ENCODE data around the gene CNFN.

The CNFN gene, protein sequence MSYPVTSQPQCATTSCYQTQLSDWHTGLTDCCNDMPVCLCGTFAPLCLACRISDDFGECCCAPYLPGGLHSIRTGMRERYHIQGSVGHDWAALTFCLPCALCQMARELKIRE

DNA sequence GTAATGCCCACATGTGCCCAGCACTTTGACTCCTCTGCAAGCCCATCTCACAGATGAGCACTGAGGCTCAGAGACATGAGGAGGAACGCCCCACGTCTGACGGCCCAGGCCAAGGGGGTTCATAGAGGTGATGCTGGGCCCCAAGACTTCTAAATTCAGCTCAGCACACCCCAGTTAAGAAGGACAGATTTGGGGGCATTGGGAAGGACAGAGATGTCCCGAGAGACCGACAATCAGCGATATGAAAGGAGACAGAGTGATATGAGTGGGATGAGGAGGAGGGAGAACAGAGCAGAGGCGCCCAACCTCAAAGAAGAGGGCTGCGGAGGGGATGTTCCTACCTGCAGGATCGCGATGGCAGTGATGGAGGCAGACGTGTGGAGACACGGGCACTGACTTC lies at the start of gene CNFN:
CNFN (minus strand) TSS at position 399 of the 400 bp plus-strand sequence. CDS start 1,260 bp downstream, outside the sequence.
- no peak for DNase-seq

DNA sequence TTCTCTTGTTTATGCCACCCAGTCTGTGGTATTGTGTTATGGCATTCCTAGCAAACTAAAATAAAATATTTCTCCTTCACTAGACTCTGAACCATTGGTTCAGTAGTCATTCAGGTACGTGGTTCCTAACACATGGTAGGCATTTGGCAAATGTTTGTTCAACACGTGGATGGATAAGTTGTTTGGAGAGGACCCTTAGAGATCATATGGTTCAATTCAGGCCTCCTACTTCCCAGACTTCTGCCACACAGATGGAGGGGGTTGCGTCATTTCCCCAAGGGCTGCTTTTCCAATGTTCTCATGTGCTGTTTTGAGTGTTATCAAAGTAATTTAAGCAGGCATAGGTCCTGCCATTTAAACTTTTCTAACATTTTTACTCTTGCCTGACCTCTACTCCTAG lies 45.9 kb upstream of the CNFN start:
- no peak for DNase-seq

DNA sequence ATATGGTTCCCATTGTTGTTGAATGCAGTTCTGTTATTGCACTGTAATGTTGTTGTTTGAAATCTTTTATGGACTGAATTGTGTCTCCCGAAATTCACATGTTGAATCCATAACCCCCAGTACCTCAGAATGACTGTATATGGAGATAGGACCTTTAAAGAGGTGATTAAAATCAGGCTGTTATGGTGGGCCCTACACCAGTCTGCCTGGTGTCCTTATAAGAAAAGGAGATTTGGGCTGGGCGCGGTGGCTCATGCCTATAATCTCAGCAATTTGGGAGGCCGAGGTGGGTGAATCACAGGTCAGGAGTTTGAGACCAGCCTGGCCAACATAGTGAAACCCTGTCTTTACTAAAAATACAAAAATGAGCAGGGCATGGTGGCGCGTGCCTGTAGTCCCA lies 45.2 kb upstream of the CNFN start:
- no peak for DNase-seq

DNA sequence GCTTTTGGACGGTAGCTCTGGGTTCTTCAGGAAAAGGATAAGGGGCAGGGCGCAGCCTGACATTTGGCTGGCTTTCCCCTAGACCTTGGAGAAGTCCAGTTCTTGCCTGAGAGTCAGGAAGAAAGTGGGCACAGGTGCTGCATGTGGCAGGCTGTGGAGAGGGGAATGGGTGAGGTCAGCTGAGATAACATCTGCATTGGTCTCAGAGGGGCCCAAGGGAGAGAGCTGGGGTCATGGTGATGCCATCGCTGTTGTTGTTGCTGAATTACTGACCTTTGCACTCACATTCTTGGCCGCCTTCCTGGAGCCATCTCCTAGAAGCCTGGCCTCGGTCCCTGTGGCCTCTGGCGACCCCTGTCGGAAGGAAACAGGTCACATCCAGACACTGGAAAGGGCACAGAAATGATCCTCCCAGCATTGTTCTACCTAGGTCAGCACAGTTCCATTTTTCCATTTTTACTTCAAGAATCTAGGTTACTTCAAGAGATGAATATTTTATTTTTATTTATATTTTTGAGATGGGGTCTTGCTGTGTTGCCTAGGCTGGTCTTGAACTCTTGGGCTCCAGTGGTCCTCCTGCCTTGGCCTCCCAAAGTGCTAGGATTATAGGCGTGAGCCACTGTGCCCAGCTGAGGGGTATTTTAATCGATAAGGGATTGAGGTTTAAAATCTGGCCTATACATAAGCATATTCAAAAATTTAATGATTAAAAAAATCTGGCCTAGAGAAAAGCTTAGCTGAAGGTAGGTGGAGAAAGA lies 43.6 kb upstream of the CNFN start:
- DNase-seq, result no peak

DNA sequence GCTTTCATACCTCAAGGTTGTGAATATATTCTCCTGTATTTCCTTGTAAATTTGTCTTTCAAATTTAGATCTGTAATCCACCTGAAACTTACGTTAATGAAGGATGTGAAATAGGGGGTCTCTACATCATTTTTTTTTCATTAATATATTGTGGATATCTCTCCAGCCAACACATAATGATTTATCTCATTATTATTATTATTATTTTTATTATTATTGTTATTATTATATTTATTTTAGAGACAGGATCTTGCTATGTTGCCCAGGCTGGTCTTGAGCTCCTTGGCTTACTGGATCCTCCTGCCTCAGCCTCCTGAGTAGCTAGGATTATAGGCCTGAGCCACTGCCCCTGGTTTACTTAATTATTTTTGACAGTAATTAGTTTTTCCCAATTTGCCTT lies 41.4 kb upstream of the CNFN start:
- no peak for DNase-seq

DNA sequence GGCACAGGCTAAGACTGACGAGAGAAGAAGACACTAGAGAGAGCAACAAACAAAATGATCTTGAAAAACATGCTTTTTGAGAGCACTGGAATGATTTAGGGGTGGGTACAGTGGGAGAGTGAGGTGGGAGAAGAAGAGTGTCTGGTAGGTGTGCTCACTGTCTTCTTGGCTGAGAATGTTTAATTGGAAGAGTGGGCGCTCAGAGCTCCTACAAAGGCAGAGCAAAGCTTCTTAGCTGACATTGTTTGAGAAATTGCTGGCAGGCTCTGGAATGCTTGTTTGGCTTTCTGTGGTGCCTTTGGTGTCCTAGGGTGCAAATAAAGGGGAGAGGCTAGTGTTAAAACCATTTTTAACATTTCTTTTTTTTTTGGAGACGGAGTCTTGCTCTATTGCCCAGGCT lies 38.6 kb upstream of the CNFN start:
- DNase-seq, result no peak

DNA sequence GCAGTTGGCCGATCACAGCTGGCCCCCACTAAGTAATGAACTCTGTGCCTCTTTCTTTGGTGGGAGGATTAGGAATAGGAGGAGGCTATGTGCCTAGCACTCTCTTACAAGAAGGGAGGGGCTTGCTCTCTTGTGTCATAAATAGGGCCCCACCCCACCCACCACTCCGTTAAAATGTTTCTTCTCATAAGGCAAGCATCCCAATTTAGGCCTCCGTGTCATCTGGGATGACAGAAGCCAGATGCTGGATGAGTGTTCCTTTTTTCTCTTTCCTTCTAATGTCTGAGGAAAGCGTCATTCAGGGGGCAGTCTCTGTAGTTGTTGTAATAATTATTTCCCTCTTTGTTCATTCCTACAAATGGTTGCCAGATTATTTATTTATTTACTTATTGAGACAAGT lies 37.2 kb upstream of the CNFN start, which contains the start of gene LIPE:
LIPE (minus strand) TSS at position 76 of the 400 bp plus-strand sequence. CDS start 239 bp downstream, outside the sequence.
- DNase-seq, result no peak

DNA sequence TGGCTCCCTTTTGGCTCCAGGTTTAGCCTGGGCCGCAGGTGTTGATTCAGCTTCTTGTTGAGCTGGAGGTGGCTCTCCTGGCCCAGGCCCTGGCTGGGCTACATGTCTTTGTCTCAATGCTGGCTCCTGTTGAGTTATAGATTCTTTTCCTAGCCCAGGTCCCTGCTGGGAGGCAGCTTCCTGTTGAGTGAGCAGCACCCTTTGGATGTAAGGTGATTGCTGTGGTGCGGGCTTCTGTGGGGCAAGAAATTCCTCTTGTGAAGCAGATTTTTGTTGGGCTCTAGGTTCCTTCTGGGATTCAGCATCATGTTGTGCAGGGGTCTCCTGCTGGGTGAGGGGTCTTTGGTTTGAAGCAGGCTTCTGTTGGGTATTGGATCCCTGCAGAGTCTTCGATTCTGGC lies 36.5 kb upstream of the CNFN start:
- DNase-seq, result no peak

DNA sequence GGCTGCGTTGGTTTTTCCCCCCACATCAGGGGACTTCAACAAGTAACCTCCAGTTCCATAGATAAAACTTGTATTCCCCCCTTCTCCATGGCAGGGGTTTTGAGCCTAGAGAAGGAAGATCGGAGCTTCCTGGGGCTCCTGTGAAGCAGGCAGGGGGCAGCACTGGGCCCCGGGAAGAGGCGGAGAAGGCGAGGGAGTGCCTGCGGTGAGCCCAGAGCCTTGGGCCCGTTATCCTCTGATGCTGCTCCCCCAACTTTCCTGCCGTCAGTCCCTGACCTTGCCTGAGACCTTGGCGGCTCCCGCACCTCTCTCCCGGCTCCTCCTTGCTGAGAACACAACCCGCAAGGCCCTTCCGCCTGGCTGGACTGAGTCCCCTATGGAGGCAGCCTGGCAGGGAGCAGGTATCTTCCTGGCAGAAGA lies 34.6 kb upstream of the CNFN start:
- no peak for DNase-seq

DNA sequence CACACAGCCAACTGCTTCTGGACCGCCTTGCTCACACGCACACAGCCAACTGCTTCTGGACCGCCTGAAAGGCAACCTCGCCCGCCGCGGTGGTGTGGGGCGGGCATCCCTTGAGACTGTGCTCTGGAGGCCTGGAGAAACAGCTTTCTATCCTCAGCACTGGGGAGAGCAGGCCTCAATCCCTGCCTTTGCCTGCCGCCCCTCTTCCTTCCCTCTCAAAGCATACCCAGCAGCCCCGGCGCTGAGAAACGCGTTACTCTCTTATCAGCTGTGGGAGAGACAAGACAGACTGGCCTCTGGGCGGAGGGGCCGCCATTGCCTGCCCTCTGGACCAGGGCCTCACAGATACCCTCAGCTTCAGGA lies 34.2 kb upstream of the CNFN start:
- DNase-seq, result no peak

DNA sequence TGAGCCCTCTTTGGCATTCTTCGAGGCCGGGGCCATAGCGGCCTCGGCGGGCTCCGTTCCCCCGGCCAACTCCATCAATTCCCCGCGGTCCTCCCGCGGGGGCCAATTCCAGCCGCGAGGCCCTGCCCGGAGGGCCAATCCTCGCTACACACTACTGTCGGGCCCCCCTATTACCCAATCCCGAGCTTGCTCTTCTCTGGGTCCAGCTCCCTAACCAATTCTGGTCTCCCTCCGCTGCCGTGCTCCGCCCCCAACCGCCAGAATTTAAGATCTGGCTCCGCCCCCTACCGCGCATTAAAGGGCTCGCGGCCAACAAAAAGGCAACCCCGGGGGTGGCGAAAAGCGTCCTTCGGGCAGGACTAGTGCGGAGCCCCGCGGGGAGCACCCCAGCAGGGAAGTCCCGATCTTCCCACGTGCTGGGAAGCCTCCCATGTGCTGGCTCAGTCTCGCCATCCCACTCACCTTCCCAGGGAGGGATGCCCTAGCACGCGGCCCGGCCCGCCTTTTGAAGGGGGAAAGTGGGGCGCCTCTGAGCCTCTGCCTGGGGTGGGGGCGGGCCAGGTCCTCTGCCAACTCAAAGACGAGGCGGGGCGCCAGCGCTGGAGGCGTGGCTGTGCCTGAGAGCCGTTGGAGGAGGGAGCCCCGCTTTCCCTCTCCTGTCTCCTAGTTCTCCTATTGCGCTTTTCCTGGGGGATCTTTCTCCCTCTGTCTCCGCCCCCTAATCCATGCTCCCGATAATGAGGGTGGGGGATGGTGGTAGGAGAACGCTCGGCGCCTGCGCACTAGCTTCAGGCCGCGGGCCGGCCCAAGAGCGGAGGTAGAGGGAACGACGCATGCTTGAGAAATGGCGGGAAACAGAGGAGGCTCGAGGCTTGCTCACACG lies 33.6 kb upstream of the CNFN start:
- no peak for DNase-seq

DNA sequence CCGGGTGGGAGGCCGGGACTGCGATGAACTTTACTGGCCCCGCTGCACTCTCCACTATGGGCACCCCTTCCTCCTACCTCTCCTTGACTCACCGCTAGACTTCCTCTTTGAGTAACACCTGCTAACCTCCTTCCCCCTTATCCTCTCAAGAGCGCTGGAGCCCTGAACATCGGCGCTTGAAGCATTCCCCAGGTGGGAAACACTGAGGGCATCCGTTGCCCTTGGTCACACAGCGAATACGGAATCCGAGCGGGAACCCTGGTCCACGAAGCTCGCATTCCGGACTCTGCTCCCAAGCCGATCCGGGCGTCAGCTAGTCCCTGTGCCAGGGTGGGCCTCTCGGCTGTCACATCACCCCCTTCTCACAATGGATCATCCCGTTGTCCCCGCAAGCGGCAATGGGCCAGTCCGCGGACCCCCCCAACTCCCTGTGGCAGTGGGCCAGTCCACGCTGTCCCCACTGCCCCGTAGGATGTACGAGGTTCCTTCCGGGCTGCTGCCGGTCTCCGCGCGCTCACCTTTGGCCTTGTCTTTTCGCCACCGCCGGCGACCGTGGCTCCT lies 32.9 kb upstream of the CNFN start:
- no peak for DNase-seq

DNA sequence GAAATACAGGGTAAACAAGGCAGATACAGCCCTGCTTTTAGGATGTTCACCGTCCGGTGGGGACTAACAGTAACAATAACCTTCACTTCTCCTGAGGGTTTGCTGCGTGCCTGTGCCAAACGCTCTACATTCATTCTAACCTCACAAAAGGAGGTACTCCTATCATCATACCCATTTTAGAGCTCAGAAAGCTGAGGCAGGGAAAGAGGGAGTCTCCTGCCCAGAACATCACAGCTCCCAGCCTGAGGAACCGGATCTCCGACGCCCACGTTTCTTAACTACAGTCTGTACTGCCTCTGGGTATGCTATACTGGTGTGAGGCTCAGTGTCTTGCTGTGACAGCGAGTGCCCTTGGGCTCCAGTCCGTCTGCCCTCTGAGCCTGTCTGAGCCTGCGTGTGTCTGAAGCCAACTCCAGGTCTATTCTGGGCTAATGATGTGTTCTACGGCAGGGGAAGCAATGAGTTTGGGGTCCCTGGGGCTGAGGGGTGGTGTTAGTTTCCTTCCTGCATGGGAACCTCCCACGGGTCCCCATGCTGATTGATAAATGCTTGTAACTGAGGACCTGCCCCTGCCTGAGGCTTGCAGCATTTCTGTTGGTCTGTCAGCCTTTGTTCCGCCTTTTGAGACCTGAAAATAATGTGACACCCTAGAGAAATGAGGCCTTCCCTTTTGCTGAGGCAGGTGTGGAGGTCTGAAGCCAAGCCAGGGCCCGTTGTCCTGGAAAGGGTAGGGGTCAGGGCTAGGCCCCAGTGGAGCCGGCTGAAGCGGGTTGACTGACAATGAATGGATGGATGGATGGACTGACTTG lies 32.2 kb upstream of the CNFN start:
- DNase-seq, result no peak

DNA sequence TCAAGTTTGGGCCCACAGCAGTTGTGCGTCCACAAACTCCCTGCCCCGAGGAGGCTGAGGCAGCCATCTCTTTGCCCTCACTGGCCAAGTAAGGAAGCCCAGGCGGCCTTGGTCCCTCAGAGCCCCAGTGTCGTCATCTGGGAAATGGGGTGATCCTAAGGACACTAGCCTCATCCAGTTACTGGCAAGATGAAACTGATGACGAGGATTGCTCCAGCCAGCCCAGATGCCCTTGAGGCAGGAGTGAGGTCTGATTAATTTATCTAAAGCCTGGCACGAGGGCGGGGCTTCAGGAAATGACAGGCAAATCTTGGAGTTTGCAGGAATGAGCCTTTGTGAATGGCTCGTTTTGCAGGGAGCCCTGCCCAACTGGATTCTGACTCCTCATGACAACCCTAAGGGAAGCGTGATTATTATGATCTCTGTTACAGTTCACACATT lies 31.5 kb upstream of the CNFN start:
- DNase-seq, result no peak

DNA sequence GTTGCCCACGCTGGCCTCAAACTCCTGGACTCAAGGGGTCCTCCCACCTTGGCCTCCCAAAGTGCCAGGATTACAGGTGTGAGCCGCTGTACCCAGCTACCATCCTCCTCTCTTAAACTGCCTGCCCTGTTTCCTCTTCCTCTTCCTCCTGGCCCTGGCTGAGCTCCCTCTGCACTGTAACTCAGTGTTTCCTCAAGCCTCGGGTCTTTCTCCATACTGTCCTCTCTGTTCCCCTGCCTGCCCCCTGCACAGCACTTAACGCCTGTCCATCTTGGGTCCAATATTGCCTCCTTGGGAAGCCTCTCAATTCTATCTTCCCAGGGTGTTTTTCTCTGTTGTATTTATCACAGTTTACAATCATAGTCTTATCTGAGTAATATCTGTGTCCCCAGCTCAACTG lies 31.0 kb upstream of the CNFN start:
- no peak for DNase-seq

DNA sequence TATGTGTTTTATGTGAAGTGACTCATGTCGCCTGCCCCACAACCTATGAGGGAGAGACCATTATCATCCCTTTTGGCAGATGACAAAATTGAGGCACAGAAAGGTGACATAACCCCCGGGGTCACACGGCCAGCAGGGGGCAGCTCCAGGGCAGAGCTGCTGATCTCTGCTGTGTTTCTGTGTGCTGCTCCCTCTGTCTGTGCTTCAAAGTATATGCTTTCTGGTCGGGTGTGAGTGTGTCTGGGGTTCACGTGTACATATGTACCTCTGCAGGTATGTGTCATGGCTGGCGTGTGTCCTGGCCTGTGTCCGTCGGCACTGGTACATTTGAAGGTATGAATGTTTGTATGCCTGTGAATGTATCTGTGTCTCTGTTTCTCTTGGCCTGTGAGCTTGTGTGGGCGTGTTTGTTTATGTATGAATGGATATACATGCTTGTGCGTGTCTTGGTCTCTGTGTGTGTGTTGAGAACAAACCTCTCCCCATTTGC lies 30.0 kb upstream of the CNFN start:
- DNase-seq, result no peak

DNA sequence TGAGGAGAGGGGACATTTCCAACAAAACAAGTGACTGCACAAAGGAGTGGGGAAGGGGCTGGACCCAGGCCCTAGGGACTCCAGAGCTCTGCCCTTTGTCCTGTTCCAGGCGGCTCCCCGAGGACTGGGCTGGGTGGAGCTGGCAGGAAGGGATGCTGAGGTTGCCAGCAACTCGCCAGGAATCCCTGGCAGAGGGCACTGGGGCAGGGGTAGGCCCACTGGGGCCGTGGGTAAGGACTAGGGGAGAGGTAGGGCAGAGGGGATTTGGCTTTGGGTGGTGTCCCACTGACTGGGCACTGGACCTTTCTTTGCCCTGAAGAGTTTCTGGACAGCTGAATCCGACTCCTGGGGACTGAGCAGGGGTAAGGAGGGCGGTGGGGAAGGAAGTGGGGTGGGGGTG lies 29.2 kb upstream of the CNFN start:
- no peak for DNase-seq

DNA sequence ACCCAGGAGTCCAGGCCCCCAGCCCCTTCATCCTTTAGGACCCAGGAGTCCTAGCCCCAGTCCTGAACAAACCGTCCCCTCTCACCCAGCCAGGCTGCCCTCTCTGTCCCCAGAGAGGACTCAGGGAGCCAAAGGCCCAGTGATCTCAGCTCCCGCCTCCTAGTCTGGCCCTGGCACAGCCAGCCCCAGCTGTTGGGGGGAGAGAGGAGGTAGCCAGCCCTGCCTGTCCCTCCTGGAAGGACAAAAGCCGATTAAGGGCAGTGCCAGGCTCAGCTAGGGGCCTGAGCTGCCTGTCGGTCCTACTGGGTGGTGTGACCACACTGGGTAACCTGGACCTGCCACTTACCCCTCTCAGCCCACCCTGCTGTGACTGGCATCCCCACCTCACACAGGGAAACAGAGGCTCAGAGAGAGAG lies 22.6 kb upstream of the CNFN start:
- no peak for DNase-seq

DNA sequence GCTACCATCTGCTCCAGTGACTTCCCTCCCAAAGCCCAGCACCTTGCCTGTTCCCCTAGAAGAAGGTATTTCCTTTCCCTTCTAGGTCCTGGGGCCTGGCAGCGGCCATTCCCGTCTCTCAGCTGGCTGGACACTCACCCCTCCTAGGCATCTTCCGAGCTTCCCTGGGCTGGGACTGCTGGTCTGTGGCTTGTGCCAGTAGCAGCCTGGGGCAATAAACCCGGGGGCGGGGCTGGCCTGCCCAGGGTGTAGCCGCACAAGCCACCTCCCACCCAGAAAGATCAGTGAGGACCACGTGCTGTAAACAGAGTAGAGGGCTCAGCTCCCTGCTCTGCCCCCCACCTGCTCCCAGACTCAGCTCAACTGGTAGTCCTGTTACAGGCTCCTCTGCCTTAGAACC lies 22.1 kb upstream of the CNFN start:
- no peak for DNase-seq

DNA sequence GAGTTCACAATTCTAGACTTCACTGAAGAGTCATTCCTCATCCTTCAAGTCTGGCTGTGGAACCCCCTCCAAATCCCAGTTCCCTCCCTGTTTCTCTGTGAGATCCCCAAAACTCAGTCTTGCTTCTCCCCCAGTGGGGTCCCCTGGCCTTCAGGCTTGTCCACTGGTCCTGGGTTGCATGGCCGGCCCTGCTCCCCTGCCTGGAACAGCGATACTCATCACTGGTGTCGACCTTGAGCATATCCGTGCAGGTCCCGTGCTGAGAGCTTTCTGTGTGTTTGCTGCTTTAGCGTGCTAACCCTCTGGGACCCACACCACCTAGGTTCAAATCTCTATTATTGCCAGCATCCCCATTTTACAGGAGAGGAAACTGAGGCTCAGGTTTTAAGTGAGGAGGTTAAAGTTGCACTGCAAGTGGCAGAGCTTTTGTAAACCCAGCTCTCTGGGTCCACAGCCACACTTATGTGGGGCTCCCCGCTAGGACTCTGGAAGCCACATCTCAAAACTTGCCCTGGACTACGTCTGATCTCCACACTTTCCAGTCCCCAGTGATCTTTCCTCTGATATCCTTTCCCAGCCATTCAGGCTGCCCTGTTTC lies 21.6 kb upstream of the CNFN start:
- no peak for DNase-seq

DNA sequence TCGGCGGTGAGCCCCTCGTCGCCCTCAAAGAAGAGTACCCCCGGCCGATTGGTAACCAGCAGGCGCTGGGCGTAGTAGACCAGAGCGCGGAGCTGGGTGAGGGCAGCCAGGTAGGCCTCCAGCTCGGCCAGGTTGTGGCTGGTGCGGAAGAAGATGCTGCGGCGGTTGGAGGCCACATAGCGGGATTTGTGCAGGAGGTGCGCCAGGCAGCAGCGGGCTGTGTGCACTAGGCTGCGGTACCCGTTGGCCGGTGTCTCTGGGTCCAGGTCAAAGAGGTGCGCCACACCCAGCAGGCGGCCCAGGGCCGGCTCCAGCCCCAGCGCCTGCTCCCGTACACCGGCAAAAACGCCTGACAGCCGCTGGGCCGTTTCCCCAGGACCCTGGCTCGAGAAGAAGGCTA lies 20.3 kb upstream of the CNFN start:
- DNase-seq, result no peak

DNA sequence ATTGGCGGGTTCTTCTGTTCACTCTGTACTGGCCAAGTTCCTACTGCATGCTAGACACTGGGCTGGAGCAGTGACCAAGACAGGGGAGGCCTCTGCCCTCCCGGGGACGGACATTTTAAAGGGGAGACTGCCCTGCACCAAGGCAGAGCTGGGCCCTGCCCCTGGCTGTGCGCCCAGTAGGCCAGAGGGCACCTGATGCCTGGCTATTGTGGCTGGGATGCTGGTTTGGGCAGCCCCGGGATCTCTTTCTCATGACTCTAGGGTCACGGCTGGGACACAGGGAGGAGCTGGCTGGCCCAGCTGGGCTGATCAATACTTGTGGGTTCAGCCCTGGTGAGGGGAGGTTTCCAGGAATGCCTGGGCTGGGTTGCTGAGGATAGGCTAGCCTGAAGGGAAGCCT lies 19.4 kb upstream of the CNFN start:
- DNase-seq, result no peak
